Activated T-cell treated with anti-CD3 and anti-CD28 coated beads for 1 hour (primary cell): ENCODE results near the gene ZBTB26.
"Not testable (repeated sequence)": the region's sequence is repeated elsewhere in the genome, so short reads cannot be mapped to it uniquely, and the experiment has no call there.

Experiments used
- DNase-seq: peaks from one replicate; pipeline ENCODE4 v3.0.0-alpha.2; 2020; ENCODE audit warnings: low read depth

Gene ZBTB26

DNA sequence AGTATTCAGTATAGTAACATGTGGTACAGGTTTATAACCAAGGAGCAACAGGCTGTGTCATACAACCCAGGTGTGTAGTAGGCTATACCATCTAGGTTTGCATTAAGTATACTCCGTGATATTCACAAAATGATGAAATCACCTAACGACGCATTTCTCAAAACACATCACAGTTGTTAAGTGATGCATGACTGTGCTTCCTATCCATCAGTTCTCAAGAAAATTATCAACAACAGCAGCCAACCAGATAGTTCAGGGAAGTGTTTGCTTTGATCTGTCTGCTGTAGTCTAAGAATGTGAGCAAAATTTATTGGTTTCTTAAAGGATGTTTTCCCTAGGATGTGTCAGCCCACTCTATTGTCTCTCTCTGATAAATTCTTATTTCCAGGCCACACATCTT is 7.4 kb downstream of the ZBTB26 start:
- DNase-seq, result no peak

DNA sequence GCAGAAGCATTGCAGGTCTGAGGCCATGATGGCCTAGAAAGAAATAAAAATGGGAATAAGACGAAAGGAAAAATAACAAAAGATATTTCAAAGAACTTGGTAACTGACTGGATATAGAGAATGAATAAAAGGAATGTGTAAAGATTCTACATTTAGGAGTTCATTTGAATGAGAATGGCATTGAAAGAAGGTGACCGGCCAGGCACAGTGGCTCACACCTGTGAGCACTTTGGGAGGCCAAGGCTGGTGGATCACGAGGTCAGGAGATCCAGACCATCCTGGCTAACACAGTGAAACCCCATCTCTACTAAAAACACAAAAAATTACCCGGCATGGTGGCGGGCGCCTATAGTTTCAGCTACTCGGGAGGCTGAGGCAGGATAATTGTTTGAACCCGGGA is 8.6 kb downstream of the ZBTB26 start:
- DNase-seq, result no peak

DNA sequence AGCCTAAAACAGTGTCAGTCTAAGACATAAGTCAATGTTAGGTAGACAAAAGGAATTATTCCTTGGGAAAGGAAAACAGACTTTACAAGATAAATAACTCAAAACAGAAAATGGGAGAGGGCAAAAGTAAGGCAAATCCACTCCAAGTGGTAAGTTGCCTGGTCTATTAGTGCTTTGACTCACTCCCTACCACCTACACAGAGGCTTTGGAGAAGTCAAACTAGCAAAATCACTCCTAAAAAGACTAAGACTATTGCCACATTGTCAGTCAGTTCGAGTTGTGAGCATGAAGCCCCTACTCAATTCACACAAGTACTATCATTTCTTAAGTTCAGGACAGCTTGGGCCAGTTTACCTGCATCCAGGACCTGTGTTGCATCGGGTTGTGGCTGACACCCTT is 13.0 kb downstream of the ZBTB26 start:
- no peak for DNase-seq

DNA sequence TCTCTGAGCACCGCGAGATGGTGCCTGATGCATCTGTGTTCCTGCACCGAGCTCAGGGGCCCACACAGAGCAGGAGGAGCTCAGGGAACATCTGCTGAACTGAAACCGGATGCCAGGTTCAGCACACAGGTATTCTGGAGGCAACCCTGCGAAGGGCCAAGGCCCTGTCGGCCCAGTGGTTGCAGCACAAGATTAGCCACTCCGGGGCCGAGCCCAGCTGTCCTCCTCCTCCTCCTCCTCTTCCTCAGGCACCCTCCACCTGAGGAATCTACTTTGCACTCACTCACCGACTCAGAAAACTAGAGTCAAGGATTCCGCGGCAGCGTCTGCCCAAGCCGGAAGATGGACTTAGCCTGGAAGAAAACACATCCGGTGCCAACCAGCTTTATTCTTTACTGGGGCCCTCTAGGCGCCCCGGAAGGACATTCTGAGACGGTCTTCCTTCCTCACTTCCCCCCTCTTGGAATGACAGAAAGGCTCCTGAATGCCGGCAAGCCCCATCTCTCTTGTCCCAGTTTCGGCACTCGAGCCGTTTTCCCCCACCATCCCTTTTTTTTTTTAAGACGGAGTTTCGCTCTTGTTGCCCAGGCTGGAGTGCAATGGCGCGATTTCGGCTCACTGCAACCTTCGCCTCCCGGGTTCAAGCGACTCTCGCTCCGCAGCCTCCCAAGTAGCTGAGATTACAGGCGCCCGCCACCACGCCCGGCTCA is 18.2 kb downstream of the ZBTB26 start, which contains the start of gene ZBTB6:
ZBTB6 (minus strand) TSS at position 360 of the 710 bp plus-strand sequence. CDS start 1,251 bp downstream, outside the sequence.
- peak; percentile 38 for DNase-seq

DNA sequence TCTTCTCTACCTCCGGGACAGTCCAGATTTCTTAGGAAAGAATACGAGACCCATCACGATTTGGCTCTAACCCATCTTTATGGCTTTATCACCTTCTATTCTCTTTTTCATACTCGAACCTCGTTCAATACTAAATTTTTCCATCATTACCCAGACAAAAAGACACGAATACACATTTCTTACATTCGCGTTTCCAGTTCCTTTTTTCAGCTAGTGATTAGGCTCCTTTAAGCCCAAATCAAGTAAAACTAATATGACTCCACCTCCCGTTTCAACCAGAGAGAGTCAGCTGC is 18.7 kb downstream of the ZBTB26 start:
- DNase-seq, result no peak

DNA sequence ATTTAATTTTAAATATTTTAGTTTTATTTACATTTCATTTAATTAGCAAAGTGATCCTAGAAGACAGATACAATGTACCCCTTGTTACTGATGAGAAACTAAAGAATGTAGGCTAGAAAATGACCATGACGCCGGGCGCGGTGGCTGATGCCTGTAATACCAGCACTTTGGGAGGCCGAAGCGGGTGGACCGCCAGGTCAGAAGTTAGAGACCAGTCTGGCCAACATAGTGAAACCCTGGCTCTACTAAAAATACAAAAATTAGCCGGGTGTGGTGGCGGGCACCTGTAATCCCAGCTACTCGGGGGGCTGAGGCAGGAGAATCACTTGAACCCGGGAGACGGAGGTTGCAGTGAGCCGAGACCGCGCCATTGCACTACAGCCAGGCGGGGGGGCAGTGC is 25.2 kb downstream of the ZBTB26 start:
- not testable (repeated sequence) for DNase-seq

DNA sequence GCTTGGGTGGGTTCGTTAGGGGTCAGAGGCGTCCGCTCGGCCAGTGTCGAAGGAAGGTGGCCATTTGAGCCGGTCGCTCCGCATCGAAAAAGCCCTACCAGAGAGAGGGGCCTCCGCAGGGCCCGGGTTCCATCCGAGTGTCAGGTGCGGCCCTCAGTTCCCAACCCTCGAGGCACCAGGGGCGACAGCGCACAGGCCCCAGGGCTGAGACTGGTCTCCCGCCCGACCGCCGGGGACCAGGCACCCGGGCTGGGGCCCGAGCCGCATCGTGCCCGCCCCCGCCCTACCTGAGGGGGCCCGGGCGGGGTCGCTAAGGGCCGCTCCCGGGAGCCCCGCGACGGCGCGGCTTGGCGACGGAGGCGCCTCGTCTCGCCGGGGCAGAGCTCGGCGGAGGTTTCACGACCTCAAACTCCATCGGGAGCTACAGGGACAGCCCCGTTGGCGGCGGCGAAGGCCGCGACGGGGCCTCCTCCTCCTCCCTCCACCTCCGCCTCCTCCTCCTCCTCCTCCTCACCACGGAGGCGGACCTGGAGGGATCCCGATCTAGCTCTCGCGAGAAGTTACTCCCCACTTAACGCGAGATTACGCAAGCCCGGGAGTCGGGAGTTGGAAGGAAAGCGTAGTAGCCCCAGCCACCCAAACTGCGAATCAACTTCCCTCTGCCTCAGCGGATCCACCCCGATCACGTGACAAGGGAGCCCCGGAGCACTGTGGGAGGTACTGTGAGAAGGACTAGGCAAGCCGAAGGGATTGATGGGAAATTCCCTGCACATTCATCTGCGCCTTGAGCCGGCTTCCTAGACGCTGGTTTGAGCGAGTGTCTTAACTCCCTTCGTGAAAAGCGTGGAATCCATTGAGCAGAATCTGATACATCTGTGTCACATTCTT is 26.2 kb downstream of the ZBTB26 start, which contains the start of gene RC3H2:
RC3H2 (minus strand) TSS at position 537 of the 888 bp plus-strand sequence. CDS start 7,850 bp downstream, outside the sequence.
- peak; percentile 87 for DNase-seq

DNA sequence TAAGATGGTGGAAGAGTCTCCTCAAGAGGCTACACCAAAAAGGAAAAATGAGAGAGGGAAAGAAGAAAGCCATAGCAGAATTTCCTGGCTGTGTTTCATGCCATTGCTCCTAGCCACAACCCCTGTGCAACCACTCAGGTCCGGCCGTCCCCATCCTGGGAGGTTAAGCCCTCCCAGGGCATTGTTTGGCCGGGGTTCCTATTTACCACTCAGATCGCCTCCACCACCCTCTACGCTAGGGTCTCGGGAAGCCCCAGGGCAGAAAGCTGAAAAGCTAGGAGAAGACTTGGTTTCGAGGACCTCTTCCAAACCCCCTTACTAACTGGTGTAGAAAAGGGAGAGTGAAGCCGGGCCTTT is 26.9 kb downstream of the ZBTB26 start:
- peak; percentile 6 for DNase-seq

DNA sequence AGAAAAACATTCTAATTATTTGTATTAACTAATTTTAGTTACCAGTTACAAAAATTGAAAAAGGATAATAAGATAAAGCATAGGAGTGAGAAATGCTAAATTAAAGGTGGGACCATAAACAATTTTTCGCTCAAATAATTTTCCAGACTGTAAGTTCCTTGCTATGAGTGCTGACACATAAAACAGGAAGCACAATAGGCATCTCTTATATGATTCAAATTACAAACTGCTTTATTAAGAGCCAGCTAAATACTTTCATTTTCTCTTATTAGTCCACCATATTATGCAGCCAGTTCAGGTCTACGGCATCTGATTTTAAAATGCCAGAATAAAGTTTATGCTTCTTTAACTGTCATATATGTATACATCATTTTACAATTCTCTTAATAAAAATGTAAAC is 30.5 kb downstream of the ZBTB26 start:
- DNase-seq, result no peak

DNA sequence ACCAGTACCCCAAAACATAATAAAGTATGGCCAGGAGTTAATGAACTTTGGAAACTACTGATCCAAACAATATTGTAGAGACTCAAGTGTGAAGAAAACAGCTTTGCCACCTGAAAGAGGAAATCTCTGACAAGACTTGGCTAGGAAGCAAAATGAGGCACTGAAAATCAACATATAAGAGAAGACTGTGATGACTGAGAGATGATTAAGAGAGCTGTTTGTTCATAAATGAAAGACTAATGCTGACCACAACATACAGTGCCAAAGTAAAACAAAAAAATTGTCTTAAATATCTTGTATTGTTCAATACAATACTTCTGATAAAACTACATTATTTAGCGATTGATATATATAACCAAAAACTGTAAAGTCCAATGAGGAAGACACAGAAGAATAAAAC is 33.3 kb downstream of the ZBTB26 start:
- DNase-seq, result no peak

DNA sequence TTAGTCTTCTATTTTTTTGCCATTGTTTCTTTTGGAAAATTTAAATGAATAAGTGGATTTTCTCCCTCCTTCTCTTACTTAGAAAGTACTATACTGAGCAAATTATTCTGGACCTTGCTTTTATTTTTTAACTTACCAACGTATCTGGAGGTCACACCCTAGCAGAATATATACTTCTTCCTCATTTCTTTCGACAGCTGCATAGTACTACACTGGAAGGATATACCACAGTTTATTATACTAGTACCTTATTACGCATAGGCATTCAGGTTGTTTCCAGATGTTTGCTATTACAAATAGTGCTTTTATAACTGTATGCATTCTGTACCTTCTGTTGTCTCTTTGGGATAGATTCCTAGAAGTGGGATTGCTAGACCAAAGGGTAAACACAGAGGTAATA is 42.8 kb downstream of the ZBTB26 start:
- no peak for DNase-seq

DNA sequence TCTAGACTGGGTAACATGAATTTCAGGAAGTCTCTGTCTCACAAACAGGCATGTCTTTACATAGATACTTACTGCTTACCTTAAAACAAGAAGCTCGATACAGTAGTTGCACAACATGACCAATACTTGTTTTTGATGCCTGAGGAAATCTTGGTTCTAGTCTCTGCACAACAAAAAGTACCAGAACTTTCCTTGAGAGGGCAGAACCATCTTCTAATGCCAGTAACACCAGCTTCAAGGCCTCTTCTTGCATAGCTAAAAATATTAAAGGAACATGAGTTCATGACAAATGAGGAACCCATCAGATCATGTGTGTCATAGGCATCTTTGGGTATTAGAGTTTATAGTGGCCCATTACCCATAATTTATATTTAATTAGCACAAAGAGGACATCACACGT is 48.2 kb downstream of the ZBTB26 start:
- DNase-seq, result no peak

DNA sequence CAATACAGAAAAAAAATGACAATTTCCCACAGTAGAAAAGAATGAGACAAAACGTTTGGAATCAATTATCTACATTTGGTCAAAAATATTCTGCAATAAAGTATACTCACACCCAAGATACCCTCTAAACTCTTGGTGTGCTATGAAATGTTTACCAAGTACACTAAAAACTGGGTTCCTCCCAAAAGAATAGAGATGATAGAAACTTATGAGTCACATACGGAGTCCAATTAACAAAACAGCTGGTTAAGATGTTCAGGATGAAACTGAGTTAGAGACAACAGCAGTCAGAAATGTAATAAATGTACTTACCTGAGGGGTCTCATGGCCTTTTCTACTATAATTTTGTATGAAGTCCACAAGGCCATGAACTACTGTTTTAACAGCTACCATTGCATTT is 51.9 kb downstream of the ZBTB26 start:
- no peak for DNase-seq

DNA sequence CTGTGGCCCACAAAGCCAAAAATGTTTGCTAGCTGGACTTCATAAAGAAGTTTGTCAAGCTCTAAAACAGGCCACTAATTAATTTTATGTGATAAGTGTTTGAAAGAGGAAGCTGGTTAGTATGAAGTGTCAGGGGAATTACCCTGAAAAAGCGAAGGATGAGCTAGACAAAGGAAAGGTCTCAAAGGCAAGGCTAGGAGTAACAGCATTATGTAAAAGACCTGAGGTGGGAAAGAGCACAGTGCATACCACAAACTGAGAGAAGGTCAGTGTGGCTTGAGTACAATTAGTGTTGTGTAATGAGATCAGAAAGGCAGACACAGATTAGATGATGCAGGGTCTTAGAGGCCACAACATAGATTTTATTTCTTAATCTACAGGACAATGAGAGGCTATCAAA is 55.8 kb downstream of the ZBTB26 start:
- no peak for DNase-seq

DNA sequence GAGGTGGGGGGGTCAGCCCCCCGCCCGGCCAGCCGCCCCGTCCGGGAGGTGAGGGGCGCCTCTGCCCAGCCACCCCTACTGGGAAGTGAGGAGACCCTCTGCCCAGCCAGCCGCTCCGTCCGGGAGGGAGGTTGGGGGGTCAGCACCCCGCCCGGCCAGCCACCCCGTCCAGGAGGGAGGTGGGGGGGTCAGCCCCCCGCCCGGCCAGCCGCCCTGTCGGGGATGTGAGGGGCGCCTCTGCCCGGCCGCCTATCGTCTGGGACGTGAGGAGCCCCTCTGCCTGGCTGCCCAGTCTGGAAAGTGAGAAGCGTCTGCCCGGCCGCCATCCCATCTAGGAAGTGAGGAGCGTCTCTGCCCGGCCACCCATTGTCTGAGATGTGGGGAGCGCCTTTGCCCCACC is 64.0 kb downstream of the ZBTB26 start:
- DNase-seq, result not testable (repeated sequence)

DNA sequence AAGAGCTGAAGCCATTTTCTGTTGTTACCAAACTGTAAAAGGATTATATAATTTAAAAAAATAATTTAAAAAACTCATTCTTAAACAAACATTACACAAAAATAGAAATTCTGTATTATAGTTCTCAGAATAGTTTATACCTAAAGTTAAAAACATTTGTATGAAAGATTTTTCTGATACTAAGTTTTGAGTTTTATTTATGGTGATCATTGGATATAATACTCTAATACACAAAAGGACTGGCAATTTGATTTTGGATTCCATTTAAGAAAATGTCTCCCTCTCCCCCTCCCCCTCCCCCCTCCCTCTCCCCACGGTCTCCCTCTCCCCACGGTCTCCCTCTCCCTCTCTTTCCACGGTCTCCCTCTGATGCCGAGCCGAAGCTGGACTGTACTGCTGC is 65.2 kb downstream of the ZBTB26 start:
- no peak for DNase-seq
